Measurements from ENCODE around the gene PRDM15. TPM values are rescaled to one million over a fixed set of nuclear protein-coding genes. Genes with fewer than 3 reads are reported as not detected.

The PRDM15 gene
- total RNA-seq, 1 experiment from 2014 or later = 9.8 TPM

GRCh38 chr21:41869771-41870170 is 9.4 kb downstream of the PRDM15 start:
- Histone ChIP-seq H3K4me3 (replicated peaks in 1 of 2; ENCODE audit: low read depth in 1 of 2, low read length in 2 of 2) (no peak overlapping the region), H3K27ac (ENCODE audit: low read depth, low read length) (no peak overlapping the region), H3K4me2 (ENCODE audit: low read length) (no peak overlapping the region), H3K36me3 (ENCODE audit: control insufficient read depth in 1 of 2, insufficient read depth in 2 of 2, low read length in 2 of 2) (0 out of 4 replicates have a peak, but pooled peaks cover 0 to 5% of the 10 kb centered on the region in 2 experiments), H3K9ac (ENCODE audit: low read length) (no peak overlapping the region), H3K4me1 (ENCODE audit: control insufficient read depth in 1 of 2, insufficient read depth in 2 of 2, low read length in 2 of 2) (no peaks in the 10 kb centered on the region), H3K9me3 (ENCODE audit: control insufficient read depth in 1 of 2, insufficient read depth in 1 of 2, low read depth in 1 of 2, low read length in 2 of 2) (no peaks in the 10 kb centered on the region), H4K20me1 (ENCODE audit: insufficient read depth) (no peaks in the 10 kb centered on the region), H2AFZ (ENCODE audit: low read depth, low read length, poor library complexity, severe bottlenecking) (no peak overlapping the region), H3K79me2 (ENCODE audit: insufficient read depth, low read length) (peaks cover 28% of the 10 kb centered on the region), H3K27me3 (ENCODE audit: insufficient read depth, low read length) (no peaks in the 10 kb centered on the region), H3K9me2 (ENCODE audit: insufficient read depth) (no peaks in the 10 kb centered on the region)
- no peak for TF ChIP-seq MAX (IDR thresholded peaks at IDR 0.05)
- TF ChIP-seq SIN3A (IDR thresholded peaks at IDR 0.05; ENCODE audit: low read depth) = no peak
- no peak for TF ChIP-seq EZH2phosphoT487 (IDR thresholded peaks at IDR 0.05; ENCODE audit: borderline replicate concordance)
- no peak for TF ChIP-seq ATF3 (IDR thresholded peaks at IDR 0.05)
- no peak for TF ChIP-seq REST (IDR thresholded peaks at IDR 0.05; ENCODE audit: low read depth)
- TF ChIP-seq CBX3 (IDR thresholded peaks at IDR 0.05; ENCODE audit: low read depth) = no peak
- TF ChIP-seq JUND (IDR thresholded peaks at IDR 0.05) = no peak
- TF ChIP-seq, protein P1, sequence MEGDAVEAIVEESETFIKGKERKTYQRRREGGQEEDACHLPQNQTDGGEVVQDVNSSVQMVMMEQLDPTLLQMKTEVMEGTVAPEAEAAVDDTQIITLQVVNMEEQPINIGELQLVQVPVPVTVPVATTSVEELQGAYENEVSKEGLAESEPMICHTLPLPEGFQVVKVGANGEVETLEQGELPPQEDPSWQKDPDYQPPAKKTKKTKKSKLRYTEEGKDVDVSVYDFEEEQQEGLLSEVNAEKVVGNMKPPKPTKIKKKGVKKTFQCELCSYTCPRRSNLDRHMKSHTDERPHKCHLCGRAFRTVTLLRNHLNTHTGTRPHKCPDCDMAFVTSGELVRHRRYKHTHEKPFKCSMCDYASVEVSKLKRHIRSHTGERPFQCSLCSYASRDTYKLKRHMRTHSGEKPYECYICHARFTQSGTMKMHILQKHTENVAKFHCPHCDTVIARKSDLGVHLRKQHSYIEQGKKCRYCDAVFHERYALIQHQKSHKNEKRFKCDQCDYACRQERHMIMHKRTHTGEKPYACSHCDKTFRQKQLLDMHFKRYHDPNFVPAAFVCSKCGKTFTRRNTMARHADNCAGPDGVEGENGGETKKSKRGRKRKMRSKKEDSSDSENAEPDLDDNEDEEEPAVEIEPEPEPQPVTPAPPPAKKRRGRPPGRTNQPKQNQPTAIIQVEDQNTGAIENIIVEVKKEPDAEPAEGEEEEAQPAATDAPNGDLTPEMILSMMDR (IDR thresholded peaks at IDR 0.05 in 2 of 3, conservative IDR thresholded peaks at IDR 0.05 in 1 of 3; ENCODE audit: borderline replicate concordance in 1 of 3, insufficient read depth in 1 of 3, low read depth in 2 of 3, low read length in 2 of 3) = no peak
- TF ChIP-seq EZH2 (IDR thresholded peaks at IDR 0.05) = no peak
- no peak for TF ChIP-seq EGR1 (IDR thresholded peaks at IDR 0.05; ENCODE audit: low read depth)
- no peak for TF ChIP-seq RAD21 (IDR thresholded peaks at IDR 0.05; ENCODE audit: low read depth)
- no peak for TF ChIP-seq ZNF274 (IDR thresholded peaks at IDR 0.05; ENCODE audit: low read depth, low read length)
- DNase-seq (ENCODE audit: low read depth, low spot score) (no peak), ATAC-seq (no peak)
- intact Hi-C loops (cut with micrococcal nuclease) = loop anchor here (10.0 kb wide), 1 partner anchor 245 kb away; no protein-coding TSS in a partner anchor
- ChIA-PET POLR2A (no interaction called here), RAD21 (ENCODE audit: low non-redundant PET in 1 of 2, low total read pairs in 2 of 2, uncharacterized antibody in 2 of 2, unreplicated experiment in 2 of 2) (no interaction called here), CTCF (no interaction called here)
- BruUV-seq (replicated peaks) = no TSS peak
